Brain microvascular endothelial cell (primary cell): ENCODE data around the gene RAMP1.

Experiments
- DNase-seq: peaks from one replicate; pipeline ENCODE4 v3.0.0-alpha.2; 2020
- H3K27ac ChIP-seq: fragments of 250-450 bp; sonication (Bioruptor Pico); 2 replicates; pipeline ENCODE4 v1.5.1; 2020; ENCODE audit warnings: mild to moderate bottlenecking, moderate library complexity
- H3K27me3 ChIP-seq: fragments of 250-450 bp; sonication (Bioruptor Pico); replicated peaks from 2 replicates; pipeline ENCODE4 v1.5.1; 2020; ENCODE audit warnings: mild to moderate bottlenecking
- H3K36me3 ChIP-seq: fragments of 250-450 bp; sonication (Bioruptor Pico); replicated peaks from 2 replicates; pipeline ENCODE4 v1.5.1; 2020; ENCODE audit warnings: mild to moderate bottlenecking
- H3K4me3 ChIP-seq: 2 replicates; pipeline ENCODE4 v1.5.1; 2011; ENCODE audit warnings: low read depth, mild to moderate bottlenecking, control low read depth, low read length, moderate library complexity
- in situ Hi-C: cut with HindIII; loops from 2 replicates; pipeline ENCODE4 v1.10.0; 2017; ENCODE audit warnings: low sequenced_read_pairs, low pct_ligation_motif_present
- TF ChIP-seq, protein P1 (sequence below): IDR thresholded peaks from 2 replicates; pipeline ENCODE4 v1.5.1; 2011; ENCODE audit warnings: low read depth, mild to moderate bottlenecking, moderate library complexity, low read length, control low read depth, inconsistent platforms; ENCODE audit errors: missing control alignments

The RAMP1 gene

DNA sequence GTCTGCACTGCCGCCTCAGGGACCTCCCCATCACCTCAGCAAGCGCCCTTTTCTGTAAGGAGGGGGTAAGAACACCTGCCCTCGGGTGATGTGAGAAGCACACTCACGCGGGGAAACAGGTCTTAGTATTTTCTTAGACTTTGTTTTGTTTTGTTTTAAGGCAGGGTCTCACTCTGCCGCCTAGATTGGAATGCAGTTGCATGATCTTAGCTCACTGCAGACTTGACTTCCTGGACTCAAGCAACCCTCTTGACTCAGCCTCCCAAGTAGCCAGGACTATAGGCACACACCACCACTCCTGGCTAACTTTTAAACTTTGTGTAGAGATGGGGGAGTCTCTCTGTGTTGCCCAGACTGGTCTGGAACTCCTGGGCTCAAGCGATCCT is 37.1 kb downstream of the RAMP1 start:
- H3K27ac ChIP-seq: no peak overlapping the region
- in situ Hi-C loops: no loop called here

DNA sequence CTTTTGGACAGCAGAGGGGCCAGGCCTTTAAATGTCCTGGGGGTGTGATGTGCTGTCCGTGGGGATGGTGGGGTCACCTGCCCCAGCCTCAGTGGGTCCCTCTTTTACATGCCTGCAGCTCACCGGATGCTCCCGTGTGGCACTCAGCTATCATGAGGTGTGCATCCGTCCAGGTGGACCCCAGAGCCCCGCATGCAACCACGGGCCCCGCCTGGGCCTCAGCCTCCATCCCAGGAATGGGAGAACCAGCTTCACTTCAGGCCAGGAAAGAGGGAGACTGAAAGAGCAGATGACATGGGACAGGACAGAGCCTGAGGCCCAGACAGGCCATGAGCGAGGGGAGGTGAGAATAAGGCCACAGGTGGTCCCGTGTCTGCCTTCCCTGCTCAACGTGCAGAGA is 37.5 kb downstream of the RAMP1 start:
- Histone ChIP-seq H3K4me3 (no peak overlapping the region), H3K27ac (no peak overlapping the region), H3K36me3 (no peaks in the 10 kb centered on the region), H3K27me3 (no peaks in the 10 kb centered on the region)
- no peak for DNase-seq
- TF ChIP-seq, protein P1, sequence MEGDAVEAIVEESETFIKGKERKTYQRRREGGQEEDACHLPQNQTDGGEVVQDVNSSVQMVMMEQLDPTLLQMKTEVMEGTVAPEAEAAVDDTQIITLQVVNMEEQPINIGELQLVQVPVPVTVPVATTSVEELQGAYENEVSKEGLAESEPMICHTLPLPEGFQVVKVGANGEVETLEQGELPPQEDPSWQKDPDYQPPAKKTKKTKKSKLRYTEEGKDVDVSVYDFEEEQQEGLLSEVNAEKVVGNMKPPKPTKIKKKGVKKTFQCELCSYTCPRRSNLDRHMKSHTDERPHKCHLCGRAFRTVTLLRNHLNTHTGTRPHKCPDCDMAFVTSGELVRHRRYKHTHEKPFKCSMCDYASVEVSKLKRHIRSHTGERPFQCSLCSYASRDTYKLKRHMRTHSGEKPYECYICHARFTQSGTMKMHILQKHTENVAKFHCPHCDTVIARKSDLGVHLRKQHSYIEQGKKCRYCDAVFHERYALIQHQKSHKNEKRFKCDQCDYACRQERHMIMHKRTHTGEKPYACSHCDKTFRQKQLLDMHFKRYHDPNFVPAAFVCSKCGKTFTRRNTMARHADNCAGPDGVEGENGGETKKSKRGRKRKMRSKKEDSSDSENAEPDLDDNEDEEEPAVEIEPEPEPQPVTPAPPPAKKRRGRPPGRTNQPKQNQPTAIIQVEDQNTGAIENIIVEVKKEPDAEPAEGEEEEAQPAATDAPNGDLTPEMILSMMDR: no peak
- in situ Hi-C loops: no loop called here

More for the DNA sequence above, 37.1 kb downstream of the RAMP1 start:
- peak; percentile 14 for DNase-seq
- Histone ChIP-seq H3K36me3 (no peaks in the 10 kb centered on the region), H3K27me3 (no peaks in the 10 kb centered on the region), H3K4me3 (no peak overlapping the region)
- TF ChIP-seq, protein P1: no peak

DNA sequence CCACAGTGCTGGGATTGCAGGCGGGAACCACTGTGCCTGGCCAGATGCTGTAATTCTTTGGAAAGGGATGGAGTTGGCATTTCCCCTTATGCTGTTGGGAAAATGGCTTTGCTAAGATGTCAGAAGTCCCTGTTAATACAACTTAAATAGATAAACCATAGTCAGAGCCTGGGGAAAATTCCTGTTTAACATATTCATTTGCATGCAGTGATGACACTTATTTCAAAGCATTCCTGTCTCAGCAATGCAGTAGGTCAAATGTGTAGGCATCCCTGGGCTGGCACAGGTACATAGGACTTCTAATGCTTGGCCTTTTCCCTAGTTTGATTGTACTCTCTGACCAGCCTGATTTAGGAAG is 38.6 kb downstream of the RAMP1 start:
- DNase-seq: no peak
- in situ Hi-C loops: no loop called here
- Histone ChIP-seq H3K4me3 (no peak overlapping the region), H3K27ac (no peak overlapping the region), H3K27me3 (no peaks in the 10 kb centered on the region), H3K36me3 (no peaks in the 10 kb centered on the region)
- TF ChIP-seq, protein P1: no peak

DNA sequence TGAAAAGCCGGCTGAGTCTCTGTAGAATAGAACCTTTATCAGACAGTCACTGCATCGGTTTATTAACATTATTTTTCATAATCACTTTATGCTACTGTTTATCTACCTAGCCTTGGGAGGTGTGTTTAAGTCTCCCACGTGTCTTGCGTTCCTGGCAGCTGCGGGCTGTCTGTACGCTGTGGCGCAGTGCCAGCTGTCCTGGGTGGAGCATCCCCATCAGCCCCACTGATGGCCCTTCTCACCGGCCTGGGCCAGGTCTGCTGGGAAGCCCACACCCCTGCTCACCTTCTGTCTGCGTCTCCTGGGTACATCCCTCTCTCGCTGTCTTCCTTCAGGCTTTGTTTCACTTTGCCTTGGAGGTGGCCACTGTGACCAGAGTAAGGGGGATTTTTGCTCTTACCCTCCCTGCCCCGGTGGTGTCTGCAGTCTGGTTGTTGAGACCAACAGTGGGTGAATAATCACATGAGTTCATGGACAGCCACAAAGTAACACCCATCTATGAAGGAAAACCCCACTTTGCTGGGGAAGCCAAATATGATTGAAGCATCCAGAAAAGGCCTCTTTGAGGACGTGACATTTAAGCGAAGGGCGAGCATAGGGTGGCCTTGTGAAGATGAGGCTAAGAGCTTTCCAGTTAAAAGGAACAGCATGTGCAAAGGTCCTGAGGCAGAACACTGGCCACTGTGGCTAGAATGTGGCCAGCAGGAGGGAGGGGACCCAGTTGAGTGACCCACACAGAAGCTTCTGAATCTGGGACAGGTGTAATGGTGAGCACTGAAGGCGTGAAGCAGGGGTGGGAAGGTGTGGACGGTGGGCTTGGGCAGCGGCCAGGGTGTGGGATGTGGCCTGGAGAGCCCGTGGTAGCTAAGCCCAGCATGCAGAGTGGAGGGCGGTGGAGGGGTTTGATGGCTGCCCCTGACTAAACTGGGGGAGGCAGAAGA is 41.7 kb downstream of the RAMP1 start:
- H3K36me3 ChIP-seq: no peaks in the 10 kb centered on the region
- TF ChIP-seq, protein P1: no peak
- H3K27me3 ChIP-seq: no peaks in the 10 kb centered on the region
- H3K27ac ChIP-seq: no peak overlapping the region
- no peak overlapping the region for H3K4me3 ChIP-seq
- in situ Hi-C loops: no loop called here
- no peak for DNase-seq

DNA sequence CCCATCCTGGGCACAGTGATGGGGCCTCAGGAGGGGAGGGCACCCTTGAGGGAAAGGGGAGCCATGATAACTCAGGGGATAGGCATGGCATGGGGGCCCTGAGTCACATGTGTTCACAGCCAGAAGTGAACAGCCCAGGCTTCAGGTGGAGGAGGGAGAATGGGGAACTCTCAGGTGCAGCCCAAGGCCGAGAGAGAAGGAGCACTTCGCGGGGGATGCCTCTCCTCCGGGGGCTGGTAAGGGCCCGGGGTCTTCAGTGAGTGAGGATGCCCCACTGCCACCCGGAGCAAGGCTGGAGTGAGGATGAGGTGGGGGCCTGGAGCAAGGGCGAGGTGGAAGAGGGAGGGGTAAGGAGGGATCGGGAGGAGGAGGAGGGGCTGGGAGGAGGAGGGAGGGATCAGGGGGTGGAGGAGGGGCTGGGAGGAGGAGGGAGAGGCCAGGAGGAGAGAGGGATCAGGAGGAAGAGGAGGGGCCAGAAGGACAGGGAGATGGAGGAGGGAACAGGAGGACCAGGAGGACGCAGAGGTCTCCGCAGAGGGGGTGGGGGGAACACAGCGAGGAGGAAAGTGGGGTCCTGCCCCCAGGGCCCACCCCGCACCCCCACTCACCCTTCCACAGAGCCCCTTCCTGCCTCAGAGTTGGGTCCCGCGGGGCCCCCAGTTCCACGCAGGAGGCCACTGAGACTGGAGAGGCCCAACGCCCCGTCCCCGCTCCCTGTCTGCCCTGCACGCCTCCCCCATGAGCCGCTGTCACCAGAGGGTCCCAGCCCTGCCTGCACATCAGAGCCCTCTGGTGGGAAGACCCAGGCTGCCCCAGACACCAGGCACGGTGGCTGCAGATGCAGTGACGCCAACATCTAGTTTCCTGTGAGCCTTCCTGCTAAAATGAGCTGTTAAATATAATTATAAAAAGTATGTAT is 42.8 kb downstream of the RAMP1 start:
- Histone ChIP-seq H3K36me3 (no peaks in the 10 kb centered on the region), H3K27ac (no peak overlapping the region), H3K4me3 (no peak overlapping the region), H3K27me3 (no peaks in the 10 kb centered on the region)
- in situ Hi-C loops: no loop called here
- no peak for DNase-seq
- TF ChIP-seq, protein P1: no peak
